GM12875 (cell line): ENCODE data around the gene MAGI1.

Experiments
- H3K4me3 ChIP-seq: one replicate; pipeline ENCODE4 v1.5.1; 2011; ENCODE audit warnings: low read depth, low read length, control low read depth
- CTCF ChIP-seq: IDR thresholded peaks from 2 replicates; pipeline ENCODE4 v1.5.1; 2011; ENCODE audit warnings: low read depth, mild to moderate bottlenecking, control low read depth, inconsistent platforms, low read length, moderate library complexity, borderline replicate concordance; ENCODE audit not compliant: insufficient read depth

The MAGI1 gene

GRCh38 chr3:65641777-65642176 is 396.9 kb downstream of the MAGI1 start:
- TF ChIP-seq CTCF = no peak
- no peak overlapping the region for H3K4me3 ChIP-seq

- H3K4me3 ChIP-seq = no peak overlapping the region
- no peak for TF ChIP-seq CTCF
Observed at GRCh38 chr3:65641045-65641444, 397.7 kb downstream of the MAGI1 start.

- H3K4me3 ChIP-seq = no peak overlapping the region
- TF ChIP-seq CTCF = no peak
Observed at GRCh38 chr3:65639444-65639843, 399.3 kb downstream of the MAGI1 start.

- no peak for TF ChIP-seq CTCF
- H3K4me3 ChIP-seq = no peak overlapping the region
Observed at GRCh38 chr3:65638301-65638700, 400.4 kb downstream of the MAGI1 start.

GRCh38 chr3:65636326-65636725 is 402.4 kb downstream of the MAGI1 start:
- TF ChIP-seq CTCF = no peak
- H3K4me3 ChIP-seq = no peak overlapping the region

GRCh38 chr3:65635657-65636056 is 403.1 kb downstream of the MAGI1 start:
- TF ChIP-seq CTCF = no peak
- H3K4me3 ChIP-seq = no peak overlapping the region

- no peak overlapping the region for H3K4me3 ChIP-seq
- no peak for TF ChIP-seq CTCF
Observed at GRCh38 chr3:65633018-65633638, 405.6 kb downstream of the MAGI1 start.
